ENCODE results near the gene SACS. TPM values are rescaled to one million over a fixed set of nuclear protein-coding genes. Genes with fewer than 3 reads are reported as not detected.

SACS gene
- total and polyA plus RNA-seq, 9 donors: 3.2 to 16.9 (median 13.0) TPM

DNA sequence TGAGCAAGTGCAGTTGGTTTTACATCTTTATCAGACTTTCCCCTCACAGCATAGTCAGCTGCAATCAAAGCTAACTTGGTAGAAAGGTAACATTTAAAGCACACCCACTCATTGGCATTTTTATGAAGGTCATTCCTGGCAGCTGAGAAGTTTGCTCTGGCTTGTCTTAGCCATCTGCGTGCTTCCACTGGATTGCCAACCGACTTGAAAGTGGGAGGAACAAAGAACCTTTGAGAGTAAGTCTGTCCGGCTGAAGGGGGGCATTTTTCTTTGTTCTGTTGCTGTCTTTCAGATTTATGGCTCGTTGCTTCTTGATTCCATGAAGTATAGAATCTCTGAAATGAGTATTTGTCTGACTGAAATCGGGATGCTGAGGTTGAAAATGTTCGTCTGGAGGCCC, 103.1 kb downstream of the SACS start:
- Histone ChIP-seq H3K4me3 (no peak overlapping the region), H3K9me3 (no peaks in the 10 kb centered on the region), H3K27me3 (no peaks in the 10 kb centered on the region), H3K36me3 (no peaks in the 10 kb centered on the region), H3K4me1 (ENCODE audit: insufficient read depth) (no peaks in the 10 kb centered on the region), H3K27ac (no peak overlapping the region)
- TF ChIP-seq, protein P1, sequence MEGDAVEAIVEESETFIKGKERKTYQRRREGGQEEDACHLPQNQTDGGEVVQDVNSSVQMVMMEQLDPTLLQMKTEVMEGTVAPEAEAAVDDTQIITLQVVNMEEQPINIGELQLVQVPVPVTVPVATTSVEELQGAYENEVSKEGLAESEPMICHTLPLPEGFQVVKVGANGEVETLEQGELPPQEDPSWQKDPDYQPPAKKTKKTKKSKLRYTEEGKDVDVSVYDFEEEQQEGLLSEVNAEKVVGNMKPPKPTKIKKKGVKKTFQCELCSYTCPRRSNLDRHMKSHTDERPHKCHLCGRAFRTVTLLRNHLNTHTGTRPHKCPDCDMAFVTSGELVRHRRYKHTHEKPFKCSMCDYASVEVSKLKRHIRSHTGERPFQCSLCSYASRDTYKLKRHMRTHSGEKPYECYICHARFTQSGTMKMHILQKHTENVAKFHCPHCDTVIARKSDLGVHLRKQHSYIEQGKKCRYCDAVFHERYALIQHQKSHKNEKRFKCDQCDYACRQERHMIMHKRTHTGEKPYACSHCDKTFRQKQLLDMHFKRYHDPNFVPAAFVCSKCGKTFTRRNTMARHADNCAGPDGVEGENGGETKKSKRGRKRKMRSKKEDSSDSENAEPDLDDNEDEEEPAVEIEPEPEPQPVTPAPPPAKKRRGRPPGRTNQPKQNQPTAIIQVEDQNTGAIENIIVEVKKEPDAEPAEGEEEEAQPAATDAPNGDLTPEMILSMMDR (IDR thresholded peaks at IDR 0.05): no peak
- TF ChIP-seq EP300 (IDR thresholded peaks at IDR 0.05): no peak
- TF ChIP-seq POLR2A (IDR thresholded peaks at IDR 0.05): no peak
- DNase-seq: no peak
- intact Hi-C loops (cut with DNase I): no loop called here
- 94 to 96% (median 95%) methylated on average over 6 of the region's 6 CpGs for WGBS, 3 donors

DNA sequence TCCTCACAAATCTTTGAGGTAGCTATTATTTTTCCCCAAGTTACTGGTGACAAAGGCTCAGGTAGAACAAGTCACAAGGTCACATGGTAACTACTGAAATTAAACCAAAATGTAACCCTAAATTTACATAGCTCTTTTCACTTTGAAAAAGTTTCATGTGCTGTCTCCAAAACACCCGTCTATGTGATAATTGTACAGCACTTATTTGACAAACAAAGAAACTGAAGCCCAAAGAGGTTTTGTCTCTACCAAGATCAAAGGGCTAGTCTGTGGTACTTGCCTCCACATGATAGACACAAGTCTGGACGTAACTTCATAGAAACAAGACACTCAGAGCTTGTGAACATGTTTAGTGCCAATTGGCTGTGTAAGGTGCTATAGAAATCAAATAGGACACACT, 108.3 kb downstream of the SACS start:
- TF ChIP-seq, protein P1 (IDR thresholded peaks at IDR 0.05): no peak
- TF ChIP-seq EP300 (IDR thresholded peaks at IDR 0.05): no peak
- no peak for TF ChIP-seq POLR2A (IDR thresholded peaks at IDR 0.05)
- no peak for DNase-seq
- Histone ChIP-seq H3K4me3 (no peak overlapping the region), H3K27me3 (no peaks in the 10 kb centered on the region), H3K9me3 (no peaks in the 10 kb centered on the region), H3K4me1 (ENCODE audit: insufficient read depth) (peaks cover 2% of the 10 kb centered on the region), H3K27ac (no peak overlapping the region), H3K36me3 (no peaks in the 10 kb centered on the region)
- intact Hi-C loops (cut with DNase I): no loop called here
- 78 to 84% (median 82%) methylated on average over 2 of the region's 2 CpGs for WGBS, 3 donors

DNA sequence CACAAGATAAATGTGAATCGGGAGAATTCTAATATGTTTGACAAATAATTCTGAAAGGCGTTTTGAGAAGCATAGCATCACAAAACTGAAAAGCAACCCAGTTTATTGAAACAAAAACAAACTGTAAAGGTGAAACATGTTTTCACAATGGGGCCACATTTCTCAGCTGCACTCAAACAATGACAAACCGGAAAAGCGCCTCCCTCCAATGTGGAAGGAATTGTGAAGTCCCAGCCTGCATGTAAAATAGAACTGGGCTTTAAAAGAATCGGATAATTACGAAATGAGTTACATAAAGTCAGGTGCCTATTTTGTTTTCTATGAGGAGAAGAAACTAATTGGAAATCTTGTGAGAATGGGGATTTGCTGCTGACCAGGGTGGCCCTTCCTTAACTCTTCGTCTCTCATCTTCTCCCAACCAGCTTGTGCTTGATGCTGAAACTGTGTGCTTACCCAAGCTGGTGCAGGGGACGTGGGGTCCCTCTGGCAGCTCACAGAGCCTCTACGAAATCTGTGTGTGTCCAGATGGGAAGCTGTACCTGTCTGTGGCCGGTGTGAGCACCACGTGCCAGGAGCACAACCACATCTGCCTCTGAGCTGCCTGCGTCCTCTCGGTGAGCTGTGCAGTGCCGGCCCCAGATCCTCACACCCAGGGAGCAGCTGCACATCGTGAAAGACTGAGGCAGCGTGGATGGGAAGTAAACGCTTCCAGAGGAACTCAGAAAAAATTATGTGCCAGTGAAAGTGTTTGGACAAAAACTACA, 109.4 kb downstream of the SACS start:
- TF ChIP-seq, protein P1 (IDR thresholded peaks at IDR 0.05): no peak
- no peak for TF ChIP-seq EP300 (IDR thresholded peaks at IDR 0.05)
- TF ChIP-seq POLR2A (IDR thresholded peaks at IDR 0.05): no peak
- WGBS, 3 donors: 68 to 70% (median 70%) methylated on average over 17 of the region's 17 CpGs
- H3K36me3 ChIP-seq: no peaks in the 10 kb centered on the region
- no peak overlapping the region for H3K27ac ChIP-seq
- H3K9me3 ChIP-seq: no peaks in the 10 kb centered on the region
- H3K4me3 ChIP-seq: no peak overlapping the region
- H3K4me1 ChIP-seq (ENCODE audit: insufficient read depth): peaks cover 2% of the 10 kb centered on the region
- intact Hi-C loops (cut with DNase I): no loop called here
- DNase-seq: no peak
- no peaks in the 10 kb centered on the region for H3K27me3 ChIP-seq

DNA sequence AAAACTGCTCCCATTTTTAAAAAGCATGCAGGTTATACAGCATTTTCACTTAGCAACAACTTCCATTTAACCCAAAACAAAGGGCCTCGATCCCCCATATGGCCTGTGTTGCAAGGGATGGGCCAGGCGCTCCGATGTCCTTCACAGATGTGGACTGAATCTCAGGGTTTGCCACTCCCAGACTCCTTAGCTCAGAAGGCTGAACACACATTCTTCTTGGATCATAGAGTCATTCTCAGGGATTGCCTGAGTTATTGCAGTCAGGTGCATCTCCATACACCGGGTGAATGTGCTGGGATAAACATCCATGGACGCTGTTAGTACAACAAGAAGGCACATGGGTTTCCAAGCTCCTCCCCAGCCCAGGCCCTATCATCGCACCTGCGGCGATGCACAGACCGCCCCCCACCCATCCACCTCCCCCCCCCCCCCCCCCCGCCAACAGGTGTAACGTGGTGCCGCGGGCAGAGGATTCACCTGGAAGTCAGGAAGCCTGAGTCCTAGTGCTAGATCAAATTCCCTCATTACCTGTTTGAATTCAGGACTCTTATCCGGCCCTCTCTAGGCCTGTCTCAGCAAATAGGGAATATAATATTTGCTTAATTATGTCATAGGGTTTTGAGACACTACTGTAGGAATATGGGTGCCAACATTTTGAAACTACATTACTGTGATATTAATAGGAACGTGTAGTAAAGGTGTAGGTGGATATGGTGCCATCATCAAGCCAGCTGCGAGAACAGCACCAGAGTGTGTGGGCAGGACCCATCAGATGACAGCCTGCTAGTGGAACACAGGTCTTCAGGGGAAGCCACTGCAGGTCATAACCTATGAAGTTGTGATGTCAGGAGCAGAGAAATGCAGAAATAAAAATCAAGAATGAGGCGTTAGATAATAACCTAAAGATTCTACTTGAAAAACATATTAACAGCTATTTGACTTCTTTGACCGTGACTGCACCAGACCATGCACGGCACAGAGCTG, 110.9 kb downstream of the SACS start:
- no peak overlapping the region for H3K4me3 ChIP-seq

More for the DNA sequence above, 110.9 kb downstream of the SACS start:
- no peaks in the 10 kb centered on the region for H3K27me3 ChIP-seq
- peaks cover 2% of the 10 kb centered on the region for H3K4me1 ChIP-seq (ENCODE audit: insufficient read depth)
- no peak overlapping the region for H3K27ac ChIP-seq
- TF ChIP-seq POLR2A (IDR thresholded peaks at IDR 0.05): no peak
- no peak for TF ChIP-seq EP300 (IDR thresholded peaks at IDR 0.05)
- TF ChIP-seq, protein P1 (IDR thresholded peaks at IDR 0.05): no peak
- no peaks in the 10 kb centered on the region for H3K36me3 ChIP-seq
- DNase-seq: no peak
- WGBS, 3 donors: 87 to 91% (median 88%) methylated on average over 18 to 19 of the region's 19 CpGs
- no peaks in the 10 kb centered on the region for H3K9me3 ChIP-seq
- intact Hi-C loops (cut with DNase I): no loop called here
